Chondrocyte (in vitro differentiated cells): Measurements from ENCODE around the gene ALDH1A2. TPM values are rescaled to one million over a fixed set of nuclear protein-coding genes. Genes with fewer than 3 reads are reported as not detected.
"Not testable (repeated sequence)": the region's sequence is repeated elsewhere in the genome, so short reads cannot be mapped to it uniquely, and the experiment has no call there.

Experiments used
- DNase-seq: peaks from one replicate; pipeline ENCODE4 v3.0.0; 2021; ENCODE audit warnings: mixed read lengths, low spot score
- H3K27ac Mint-ChIP-seq: one replicate; pipeline ENCODE4 v1.8.0; 2021; ENCODE audit warnings: mild to moderate bottlenecking, moderate library complexity, mixed read lengths; ENCODE audit not compliant: unreplicated experiment
- H3K27me3 Mint-ChIP-seq: 2 replicates; pipeline ENCODE4 v1.8.0; 2021; ENCODE audit warnings: low read depth, mixed read lengths
- H3K36me3 Mint-ChIP-seq: 2 replicates; pipeline ENCODE4 v1.8.0; 2021; ENCODE audit warnings: low read depth, mixed read lengths
- H3K4me1 Mint-ChIP-seq: 2 replicates; pipeline ENCODE4 v1.8.0; 2021; ENCODE audit warnings: low read depth, mild to moderate bottlenecking, mixed read lengths
- H3K4me3 Mint-ChIP-seq: one replicate; pipeline ENCODE4 v1.8.0; 2021; ENCODE audit warnings: mild to moderate bottlenecking, moderate library complexity, mixed read lengths; ENCODE audit not compliant: unreplicated experiment
- H3K9me3 Mint-ChIP-seq: 2 replicates; pipeline ENCODE4 v1.8.0; 2021; ENCODE audit warnings: low read depth, mixed read lengths
- total RNA-seq: library from RNA; stranded (reverse); gene quantifications from 3 replicates; pipeline ENCODE4 v1.2.1, GENCODE V29; 2021
- TF ChIP-seq, protein P1 (sequence below): fragments of 200-600 bp; sonication (generic); IDR thresholded peaks from 2 replicates; pipeline ENCODE4 v1.5.0; 2021; ENCODE audit warnings: antibody characterized with exemption, mild to moderate bottlenecking, moderate library complexity

Gene ALDH1A2
- total RNA-seq, 1 donor from 2014 or later = not detected

DNA sequence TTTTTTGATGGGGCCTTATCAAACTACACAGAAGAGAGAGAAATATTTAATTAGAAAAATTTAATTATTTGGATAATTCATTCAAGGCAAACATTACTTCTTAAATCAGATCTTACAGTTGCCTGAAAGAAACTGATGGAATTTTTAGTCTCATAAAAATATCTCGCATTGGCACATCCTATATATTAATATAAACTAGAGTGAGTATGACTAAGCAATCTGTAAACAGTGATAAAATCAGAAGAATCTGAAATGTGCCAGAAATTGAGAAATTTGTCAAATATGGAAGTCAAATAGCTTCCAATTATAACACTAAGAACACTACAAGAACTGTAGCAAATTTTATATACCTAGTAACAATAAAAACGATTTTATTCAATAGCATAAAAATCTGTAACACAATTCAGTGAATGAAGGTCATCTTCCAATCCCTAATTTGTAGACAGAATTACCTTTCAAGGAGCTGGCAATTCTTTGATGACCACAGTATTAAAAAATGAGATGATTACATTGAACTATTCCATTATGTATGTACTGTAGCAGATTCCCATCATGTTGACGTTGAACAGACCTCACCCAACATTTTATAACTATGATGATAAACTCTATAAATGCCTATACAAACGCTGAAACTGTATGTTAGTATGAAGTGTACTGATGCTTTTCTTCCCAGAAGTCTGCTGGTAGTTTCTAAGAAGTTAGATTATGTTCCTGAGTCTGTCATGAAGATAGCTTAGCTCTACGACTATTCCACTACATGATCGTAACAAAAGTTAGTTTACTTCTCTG lies 63.0 kb downstream of the ALDH1A2 start:
- Mint-ChIP-seq H3K4me1 (no peaks in the 10 kb centered on the region), H3K4me3 (no peak overlapping the region), H3K9me3 (peaks cover 27% of the 10 kb centered on the region), H3K27ac (no peak overlapping the region), H3K36me3 (peaks cover 4% of the 10 kb centered on the region), H3K27me3 (peaks cover 19% of the 10 kb centered on the region)
- TF ChIP-seq, protein P1, sequence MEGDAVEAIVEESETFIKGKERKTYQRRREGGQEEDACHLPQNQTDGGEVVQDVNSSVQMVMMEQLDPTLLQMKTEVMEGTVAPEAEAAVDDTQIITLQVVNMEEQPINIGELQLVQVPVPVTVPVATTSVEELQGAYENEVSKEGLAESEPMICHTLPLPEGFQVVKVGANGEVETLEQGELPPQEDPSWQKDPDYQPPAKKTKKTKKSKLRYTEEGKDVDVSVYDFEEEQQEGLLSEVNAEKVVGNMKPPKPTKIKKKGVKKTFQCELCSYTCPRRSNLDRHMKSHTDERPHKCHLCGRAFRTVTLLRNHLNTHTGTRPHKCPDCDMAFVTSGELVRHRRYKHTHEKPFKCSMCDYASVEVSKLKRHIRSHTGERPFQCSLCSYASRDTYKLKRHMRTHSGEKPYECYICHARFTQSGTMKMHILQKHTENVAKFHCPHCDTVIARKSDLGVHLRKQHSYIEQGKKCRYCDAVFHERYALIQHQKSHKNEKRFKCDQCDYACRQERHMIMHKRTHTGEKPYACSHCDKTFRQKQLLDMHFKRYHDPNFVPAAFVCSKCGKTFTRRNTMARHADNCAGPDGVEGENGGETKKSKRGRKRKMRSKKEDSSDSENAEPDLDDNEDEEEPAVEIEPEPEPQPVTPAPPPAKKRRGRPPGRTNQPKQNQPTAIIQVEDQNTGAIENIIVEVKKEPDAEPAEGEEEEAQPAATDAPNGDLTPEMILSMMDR = no peak
- DNase-seq = no peak

DNA sequence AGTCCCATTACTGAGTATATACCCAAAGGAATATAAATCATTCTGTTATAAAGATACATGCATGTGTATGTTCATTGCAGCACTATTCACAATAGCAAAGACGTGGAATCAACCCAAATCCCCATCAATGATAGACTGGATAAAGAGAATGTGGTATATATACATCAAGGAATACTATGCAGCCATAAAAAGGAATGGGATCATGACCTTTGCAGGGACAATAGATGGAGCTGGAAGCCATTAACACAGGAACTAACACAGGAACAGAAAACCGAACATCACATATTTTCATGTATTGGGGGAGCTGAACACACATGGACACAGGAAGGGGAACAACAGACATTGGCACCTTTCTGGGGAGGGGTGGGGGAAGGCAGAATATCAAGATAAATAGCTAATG lies 65.8 kb downstream of the ALDH1A2 start:
- not testable (repeated sequence) for H3K27ac Mint-ChIP-seq, H3K4me3 Mint-ChIP-seq
- peaks cover 14% of the 10 kb centered on the region for H3K9me3 Mint-ChIP-seq

DNA sequence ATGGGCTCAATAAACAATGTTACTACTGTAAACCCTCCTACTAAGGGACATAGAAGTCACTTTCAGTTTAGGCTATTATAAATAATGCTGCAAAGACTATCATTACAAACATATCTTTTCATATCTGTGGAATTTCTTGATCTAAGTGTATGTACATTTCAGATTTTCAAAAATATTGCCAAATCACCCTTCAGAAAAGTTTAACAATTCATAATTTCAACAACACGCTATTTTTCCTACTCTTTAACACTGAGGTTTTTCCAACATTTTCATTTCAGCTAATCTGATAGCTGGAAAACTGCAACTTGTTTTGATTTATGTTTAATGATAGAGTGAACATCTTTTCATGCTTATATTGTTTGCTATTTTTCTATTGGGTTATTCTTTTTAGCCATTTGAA lies 69.0 kb downstream of the ALDH1A2 start:
- peaks cover 4% of the 10 kb centered on the region for H3K36me3 Mint-ChIP-seq
- TF ChIP-seq, protein P1 = no peak
- peaks cover 14% of the 10 kb centered on the region for H3K9me3 Mint-ChIP-seq
- peaks cover 26% of the 10 kb centered on the region for H3K27me3 Mint-ChIP-seq
- H3K4me3 Mint-ChIP-seq = no peak overlapping the region
- no peak for DNase-seq
- no peaks in the 10 kb centered on the region for H3K4me1 Mint-ChIP-seq
- no peak overlapping the region for H3K27ac Mint-ChIP-seq

More for the DNA sequence above, 65.8 kb downstream of the ALDH1A2 start:
- H3K36me3 Mint-ChIP-seq, H3K4me1 Mint-ChIP-seq, DNase-seq: not testable (repeated sequence)
- H3K27me3 Mint-ChIP-seq = peaks cover 30% of the 10 kb centered on the region

DNA sequence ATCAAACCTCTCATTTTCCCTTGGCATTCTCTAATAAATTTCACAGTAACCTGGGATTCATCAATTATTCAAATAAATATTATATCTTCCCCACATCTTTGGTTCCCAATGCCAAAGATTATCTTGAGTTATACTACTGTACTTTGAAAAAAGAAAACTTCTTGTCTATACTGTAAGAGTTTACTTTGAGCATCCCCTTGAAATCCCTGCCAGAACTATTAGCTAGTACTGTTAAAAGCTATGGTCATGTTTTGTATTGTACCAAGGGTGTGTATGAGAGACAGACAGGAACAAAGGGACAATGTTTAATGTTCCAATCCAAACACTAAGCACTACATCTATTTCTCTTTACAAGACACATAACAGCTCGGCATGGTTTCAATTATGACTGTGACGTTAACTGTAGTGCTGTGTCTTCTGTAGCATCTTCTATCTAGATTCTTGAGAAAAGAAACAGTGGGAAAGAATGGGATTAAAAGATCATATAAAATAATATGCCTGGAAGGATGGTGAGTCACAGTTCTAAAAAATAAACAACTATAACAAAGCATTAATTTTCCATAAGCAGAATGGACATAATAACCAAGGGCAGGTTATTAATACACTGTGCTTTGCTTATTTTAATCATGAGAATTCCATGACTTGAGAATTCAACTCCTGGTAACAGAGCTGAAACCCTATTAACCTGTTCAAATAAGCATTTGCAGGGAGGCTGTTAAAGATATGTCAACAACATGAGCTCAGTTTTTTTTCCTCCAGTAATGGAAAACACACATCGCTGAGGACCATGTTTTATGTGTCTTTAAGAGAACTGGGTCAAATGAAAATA lies 71.1 kb downstream of the ALDH1A2 start:
- H3K4me3 Mint-ChIP-seq = no peak overlapping the region
- TF ChIP-seq, protein P1 = no peak

DNA sequence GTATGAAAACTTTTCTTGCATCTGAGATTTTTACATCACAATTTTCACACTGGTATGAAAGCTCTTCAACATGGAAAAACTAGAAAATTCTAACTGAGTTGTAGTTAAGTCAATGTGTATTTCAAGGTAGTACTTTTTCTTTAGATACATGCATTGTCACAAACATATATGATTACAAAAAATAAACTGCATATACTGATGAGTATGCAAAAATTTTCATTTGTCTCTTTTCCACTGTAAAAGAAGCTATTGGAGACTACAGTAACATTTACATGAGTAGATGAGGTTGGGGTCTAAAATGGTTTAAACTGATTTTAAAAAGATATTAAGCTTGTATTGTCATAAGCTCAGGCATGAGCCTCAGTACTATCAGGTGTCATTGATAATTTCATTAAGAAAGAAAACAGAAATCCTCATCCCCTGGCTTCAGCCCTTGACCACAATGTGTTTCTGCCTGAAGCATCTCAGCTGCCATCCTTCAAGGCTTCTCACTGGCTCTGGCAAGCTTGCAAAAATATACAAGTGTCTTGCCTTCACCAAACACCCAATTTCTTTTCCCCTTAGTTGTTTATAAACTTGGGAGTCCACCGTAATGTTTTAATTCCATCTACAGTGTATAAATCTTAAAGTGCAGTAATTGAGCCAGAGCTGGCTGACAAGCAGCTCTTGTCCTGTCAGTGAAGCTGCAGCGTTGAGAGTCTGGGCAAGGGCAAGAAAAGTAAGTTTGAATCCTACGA lies 71.9 kb downstream of the ALDH1A2 start:
- Mint-ChIP-seq H3K27ac (no peak overlapping the region), H3K4me1 (no peaks in the 10 kb centered on the region), H3K9me3 (peaks cover 5% of the 10 kb centered on the region), H3K4me3 (no peak overlapping the region), H3K36me3 (peaks cover 2% of the 10 kb centered on the region), H3K27me3 (peaks cover 18% of the 10 kb centered on the region)
- TF ChIP-seq, protein P1 = no peak
- no peak for DNase-seq

More for the DNA sequence above, 71.1 kb downstream of the ALDH1A2 start:
- Mint-ChIP-seq H3K9me3 (peaks cover 13% of the 10 kb centered on the region), H3K27me3 (peaks cover 24% of the 10 kb centered on the region), H3K36me3 (peaks cover 4% of the 10 kb centered on the region), H3K4me1 (no peaks in the 10 kb centered on the region), H3K27ac (no peak overlapping the region)
- DNase-seq = no peak
